HUES48 (cell line): ENCODE data around the gene CTBP2.
"Not testable (repeated sequence)": the region's sequence is repeated elsewhere in the genome, so short reads cannot be mapped to it uniquely, and the experiment has no call there.

ENCODE experiments used
- H3K27ac ChIP-seq: one replicate; pipeline ENCODE4 v1.7.0; 2013; ENCODE audit warnings: low read depth, low read length, inconsistent platforms
- H3K27me3 ChIP-seq: 2 replicates; pipeline ENCODE4 v1.6.1; 2013; ENCODE audit warnings: mild to moderate bottlenecking, low read length; ENCODE audit not compliant: control insufficient read depth, insufficient read depth
- H3K36me3 ChIP-seq: 2 replicates; pipeline ENCODE4 v1.6.1; 2013; ENCODE audit warnings: low read length; ENCODE audit not compliant: control insufficient read depth, insufficient read depth
- H3K4me1 ChIP-seq: 2 replicates; pipeline ENCODE4 v1.6.1; 2013; ENCODE audit warnings: mild to moderate bottlenecking, low read length; ENCODE audit not compliant: control insufficient read depth, insufficient read depth
- H3K4me3 ChIP-seq: 2 replicates; pipeline ENCODE4 v1.5.1; 2013; ENCODE audit warnings: mild to moderate bottlenecking, low read depth, low read length
- H3K9ac ChIP-seq: 2 replicates; pipeline ENCODE4 v1.6.1; 2013; ENCODE audit warnings: mild to moderate bottlenecking, low read depth, low read length, moderate library complexity
- H3K9me3 ChIP-seq: 2 replicates; pipeline ENCODE4 v1.6.1; 2013; ENCODE audit warnings: low read length; ENCODE audit not compliant: control insufficient read depth, insufficient read depth

CTBP2 gene

DNA sequence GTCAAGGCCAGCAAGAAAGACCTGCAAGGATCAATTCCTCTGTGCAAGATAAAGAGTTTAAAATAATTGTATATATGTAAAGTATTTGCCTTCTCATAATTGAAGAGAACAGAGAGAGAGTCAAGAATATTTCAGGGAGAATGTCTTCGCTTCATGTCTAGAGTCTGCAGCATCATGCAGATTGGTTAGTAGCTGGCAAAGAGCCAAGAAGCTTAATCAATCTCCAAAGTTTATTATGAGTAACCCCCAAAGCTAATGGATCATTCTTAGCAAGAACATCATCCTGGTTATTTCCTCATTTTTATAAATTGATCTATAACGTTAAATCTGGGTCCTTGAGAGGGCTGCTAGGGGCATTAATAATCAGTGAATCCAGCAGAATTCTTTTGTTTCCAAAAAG is 38.9 kb upstream of the CTBP2 start:
- H3K27me3 ChIP-seq, result no peaks in the 10 kb centered on the region
- H3K27ac ChIP-seq, result no peak overlapping the region
- no peak overlapping the region for H3K4me3 ChIP-seq
- no peaks in the 10 kb centered on the region for H3K9me3 ChIP-seq
- no peaks in the 10 kb centered on the region for H3K4me1 ChIP-seq
- H3K36me3 ChIP-seq, result no peaks in the 10 kb centered on the region
- H3K9ac ChIP-seq, result no peak overlapping the region

DNA sequence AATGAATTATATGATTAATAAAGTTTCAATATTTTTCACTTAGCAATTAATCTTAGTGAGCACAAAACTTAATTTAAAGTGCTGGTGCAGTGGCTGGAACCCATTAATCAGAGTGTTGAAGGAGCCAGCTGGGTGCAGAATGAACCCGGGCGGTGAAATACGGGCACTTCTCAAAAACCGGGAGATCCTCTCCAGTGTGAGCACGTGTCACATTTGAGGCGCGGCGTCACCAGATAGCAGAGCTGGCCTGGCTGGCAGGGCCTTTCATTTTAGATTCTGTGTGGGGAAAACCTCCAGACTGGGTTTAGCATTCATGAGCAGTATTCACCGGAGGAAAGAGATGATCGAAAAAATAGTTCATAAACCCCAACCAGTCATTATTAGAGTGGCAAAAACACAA is 34.5 kb upstream of the CTBP2 start:
- H3K27me3 ChIP-seq, result no peaks in the 10 kb centered on the region
- H3K9ac ChIP-seq, result no peak overlapping the region
- H3K27ac ChIP-seq, result no peak overlapping the region
- no peaks in the 10 kb centered on the region for H3K4me1 ChIP-seq
- no peak overlapping the region for H3K4me3 ChIP-seq
- no peaks in the 10 kb centered on the region for H3K36me3 ChIP-seq
- H3K9me3 ChIP-seq, result no peaks in the 10 kb centered on the region

DNA sequence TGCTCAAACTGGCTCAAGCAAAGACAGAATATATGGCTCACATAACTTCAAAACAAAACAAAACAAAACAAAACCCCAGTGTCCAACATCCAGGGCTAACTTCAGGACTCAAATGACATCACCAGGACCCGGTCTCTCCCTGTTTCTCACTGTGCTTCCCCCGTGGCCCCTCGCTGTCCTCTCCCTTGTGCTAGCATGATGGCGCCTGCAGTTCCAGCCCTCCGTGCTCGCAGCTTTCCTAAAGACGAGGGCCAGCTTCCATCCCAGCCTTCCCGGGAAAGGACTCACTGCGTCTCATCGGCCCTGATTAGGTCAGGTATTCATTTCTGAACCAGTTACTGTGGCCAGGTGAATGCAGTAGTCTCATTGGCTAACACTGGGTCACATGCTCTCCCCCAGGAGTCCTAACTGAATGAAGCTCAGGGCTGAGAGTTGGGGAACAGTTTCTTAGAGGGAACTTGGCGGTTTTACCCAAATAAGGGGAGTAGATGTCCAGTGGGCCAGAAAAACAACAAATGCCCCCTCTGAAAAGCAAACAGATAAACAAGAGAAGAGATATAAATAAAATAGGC is 33.0 kb upstream of the CTBP2 start:
- H3K4me3 ChIP-seq, result no peak overlapping the region
- no peak overlapping the region for H3K9ac ChIP-seq
- no peaks in the 10 kb centered on the region for H3K27me3 ChIP-seq
- H3K9me3 ChIP-seq, result no peaks in the 10 kb centered on the region
- no peaks in the 10 kb centered on the region for H3K4me1 ChIP-seq
- H3K27ac ChIP-seq, result no peak overlapping the region
- no peaks in the 10 kb centered on the region for H3K36me3 ChIP-seq

- no peak overlapping the region for H3K9ac ChIP-seq
- no peaks in the 10 kb centered on the region for H3K27me3 ChIP-seq
- no peaks in the 10 kb centered on the region for H3K9me3 ChIP-seq
- no peaks in the 10 kb centered on the region for H3K4me1 ChIP-seq
- no peak overlapping the region for H3K27ac ChIP-seq
- H3K4me3 ChIP-seq, result no peak overlapping the region
- no peaks in the 10 kb centered on the region for H3K36me3 ChIP-seq
These were observed 32.3 kb upstream of the CTBP2 start for GRCh38 chr10:125192620-125193019.

- H3K4me1 ChIP-seq, result no peaks in the 10 kb centered on the region
- no peak overlapping the region for H3K9ac ChIP-seq
- no peak overlapping the region for H3K4me3 ChIP-seq
- H3K27ac ChIP-seq, result no peak overlapping the region
- H3K27me3 ChIP-seq, result no peaks in the 10 kb centered on the region
- no peaks in the 10 kb centered on the region for H3K9me3 ChIP-seq
- no peaks in the 10 kb centered on the region for H3K36me3 ChIP-seq
These were observed 31.6 kb upstream of the CTBP2 start for GRCh38 chr10:125192005-125192404.

DNA sequence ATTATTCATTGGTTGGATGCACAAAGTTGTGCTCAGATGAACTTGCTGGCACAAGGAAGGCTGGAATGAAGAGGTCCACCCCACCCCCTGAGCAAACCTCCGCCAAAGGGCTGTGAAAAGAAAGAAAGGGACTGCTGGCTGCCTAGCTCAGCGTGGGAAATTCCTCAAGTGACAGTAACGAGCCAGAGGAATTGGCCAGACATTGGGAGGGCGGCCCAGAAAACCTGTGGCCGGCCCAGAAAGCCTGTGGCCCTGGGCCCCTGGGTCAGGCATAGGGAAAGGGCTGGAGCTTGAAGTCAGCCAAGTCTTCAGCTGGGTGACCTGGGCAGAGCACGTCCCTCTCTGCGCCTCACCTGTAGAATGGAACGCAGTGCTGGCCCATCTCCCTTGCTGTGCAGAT is 30.6 kb upstream of the CTBP2 start:
- no peak overlapping the region for H3K9ac ChIP-seq

DNA sequence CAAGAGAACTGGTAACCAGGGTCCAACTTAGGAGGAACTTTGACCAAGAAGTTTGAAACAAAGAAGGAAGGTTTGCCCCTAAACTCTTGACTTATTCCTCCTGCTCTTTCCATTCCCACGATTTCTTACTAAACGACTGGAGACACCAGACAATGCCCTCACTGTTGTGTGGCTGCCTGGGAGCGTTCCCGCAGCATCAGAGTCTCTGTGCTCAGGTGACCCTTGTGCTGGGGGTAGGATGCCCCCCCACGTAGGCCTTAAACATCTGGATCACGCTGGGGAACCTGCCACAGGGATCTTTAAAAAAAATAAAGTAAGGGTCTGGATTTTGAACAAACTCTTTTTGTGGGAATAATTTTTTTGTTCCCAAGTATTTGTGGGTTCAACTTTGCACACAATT is 30.1 kb upstream of the CTBP2 start:
- no peaks in the 10 kb centered on the region for H3K4me1 ChIP-seq
- H3K27ac ChIP-seq, result no peak overlapping the region
- no peaks in the 10 kb centered on the region for H3K36me3 ChIP-seq
- H3K9ac ChIP-seq, result no peak overlapping the region
- no peak overlapping the region for H3K4me3 ChIP-seq
- H3K27me3 ChIP-seq, result 0 out of 2 replicates have a peak, but pooled peaks cover 3% of the 10 kb centered on the region
- H3K9me3 ChIP-seq, result no peaks in the 10 kb centered on the region

More for the DNA sequence above, 30.6 kb upstream of the CTBP2 start:
- 0 out of 2 replicates have a peak, but pooled peaks cover 3% of the 10 kb centered on the region for H3K27me3 ChIP-seq
- no peak overlapping the region for H3K27ac ChIP-seq
- H3K4me1 ChIP-seq, result no peaks in the 10 kb centered on the region
- H3K4me3 ChIP-seq, result no peak overlapping the region
- no peaks in the 10 kb centered on the region for H3K36me3 ChIP-seq
- H3K9me3 ChIP-seq, result no peaks in the 10 kb centered on the region

- Histone ChIP-seq H3K27me3 (0 out of 2 replicates have a peak, but pooled peaks cover 3% of the 10 kb centered on the region), H3K4me3 (no peak overlapping the region), H3K36me3 (no peaks in the 10 kb centered on the region), H3K27ac (no peak overlapping the region), H3K4me1 (no peaks in the 10 kb centered on the region), H3K9me3 (no peaks in the 10 kb centered on the region), H3K9ac (no peak overlapping the region)
These were observed 28.8 kb upstream of the CTBP2 start for GRCh38 chr10:125189162-125189561.

GRCh38 chr10:125187238-125188194 is 27.2 kb upstream of the CTBP2 start:
- Histone ChIP-seq H3K4me3 (no peak overlapping the region), H3K27ac (no peak overlapping the region), H3K9me3 (no peaks in the 10 kb centered on the region), H3K4me1 (no peaks in the 10 kb centered on the region), H3K36me3 (no peaks in the 10 kb centered on the region), H3K27me3 (0 out of 2 replicates have a peak, but pooled peaks cover 3% of the 10 kb centered on the region), H3K9ac (no peak overlapping the region)

- H3K27ac ChIP-seq, result no peak overlapping the region
- H3K4me1 ChIP-seq, result no peaks in the 10 kb centered on the region
- no peak overlapping the region for H3K4me3 ChIP-seq
- H3K36me3 ChIP-seq, result no peaks in the 10 kb centered on the region
- H3K9me3 ChIP-seq, result no peaks in the 10 kb centered on the region
- H3K9ac ChIP-seq, result no peak overlapping the region
- H3K27me3 ChIP-seq, result 0 out of 2 replicates have a peak, but pooled peaks cover 3% of the 10 kb centered on the region
These were observed 26.2 kb upstream of the CTBP2 start for GRCh38 chr10:125186431-125187170.

DNA sequence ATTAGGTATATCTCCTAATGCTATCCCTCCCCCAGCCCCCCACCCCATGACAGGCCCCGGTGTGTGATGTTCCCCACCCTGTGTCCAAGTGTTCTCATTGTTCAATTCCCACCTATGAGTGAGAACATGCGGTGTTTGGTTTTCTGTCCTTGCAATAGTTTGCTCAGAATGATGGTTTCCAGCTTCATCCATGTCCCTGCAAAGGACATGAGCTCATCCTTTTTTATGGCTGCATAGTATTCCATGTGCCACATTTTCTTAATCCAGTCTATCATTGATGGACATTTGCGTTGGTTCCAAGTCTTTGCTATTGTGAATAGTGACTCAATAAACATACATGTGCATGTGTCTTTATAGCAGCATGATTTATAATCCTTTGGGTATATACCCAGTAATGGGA is 18.7 kb upstream of the CTBP2 start:
- not testable (repeated sequence) for H3K9ac ChIP-seq, H3K27ac ChIP-seq, H3K4me3 ChIP-seq, H3K4me1 ChIP-seq, H3K36me3 ChIP-seq, H3K27me3 ChIP-seq, H3K9me3 ChIP-seq
